GM18498 (cell line): Measurements from ENCODE around the gene RASIP1.
"Not testable (repeated sequence)": the region's sequence is repeated elsewhere in the genome, so short reads cannot be mapped to it uniquely, and the experiment has no call there.

ENCODE experiments used
- ATAC-seq: cut with Tn5 transposase; IDR thresholded peaks from one replicate; pipeline ENCODE4 v1.9.1; 2021; ENCODE audit warnings: mild to moderate bottlenecking, moderate library complexity; ENCODE audit not compliant: unreplicated experiment

The RASIP1 gene

GRCh38 chr19:48713864-48714755 lies 26.3 kb downstream of the RASIP1 start:
- peak; percentile 90 for ATAC-seq

- no peak for ATAC-seq
Measured at GRCh38 chr19:48713041-48713863, 27.2 kb downstream of the RASIP1 start.

GRCh38 chr19:48711106-48711662 lies 29.2 kb downstream of the RASIP1 start:
- ATAC-seq = no peak

GRCh38 chr19:48708471-48708870 lies 31.9 kb downstream of the RASIP1 start:
- no peak for ATAC-seq

DNA sequence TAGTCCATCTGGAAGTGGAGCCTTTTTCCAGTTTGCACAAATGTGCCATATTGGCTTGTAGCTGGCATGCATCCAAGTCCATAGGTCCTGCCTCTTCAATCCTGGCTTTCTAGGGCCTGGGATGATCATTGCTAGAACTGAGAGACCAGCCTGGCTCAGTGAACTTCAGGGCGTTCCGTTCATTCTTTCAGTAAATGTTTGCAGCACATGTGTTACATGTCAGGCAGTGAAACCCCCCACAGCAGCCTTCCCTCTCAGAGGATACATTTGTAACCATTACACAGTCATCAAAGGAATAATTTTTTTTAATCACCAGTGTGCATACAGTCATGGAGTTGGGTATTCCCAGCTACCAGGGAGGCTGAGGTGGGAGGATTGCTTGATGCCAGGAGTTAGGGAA lies 35.0 kb downstream of the RASIP1 start:
- no peak for ATAC-seq

DNA sequence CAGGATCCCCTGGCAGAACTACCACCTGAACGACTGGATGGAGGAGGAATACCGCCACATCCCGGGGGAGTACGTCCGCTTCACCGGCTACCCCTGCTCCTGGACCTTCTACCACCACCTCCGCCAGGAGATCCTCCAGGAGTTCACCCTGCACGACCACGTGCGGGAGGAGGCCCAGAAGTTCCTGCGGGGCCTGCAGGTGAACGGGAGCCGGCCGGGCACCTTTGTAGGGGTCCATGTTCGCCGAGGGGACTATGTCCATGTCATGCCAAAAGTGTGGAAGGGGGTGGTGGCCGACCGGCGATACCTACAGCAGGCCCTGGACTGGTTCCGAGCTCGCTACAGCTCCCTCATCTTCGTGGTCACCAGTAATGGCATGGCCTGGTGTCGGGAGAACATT lies 37.1 kb downstream of the RASIP1 start:
- ATAC-seq = no peak

DNA sequence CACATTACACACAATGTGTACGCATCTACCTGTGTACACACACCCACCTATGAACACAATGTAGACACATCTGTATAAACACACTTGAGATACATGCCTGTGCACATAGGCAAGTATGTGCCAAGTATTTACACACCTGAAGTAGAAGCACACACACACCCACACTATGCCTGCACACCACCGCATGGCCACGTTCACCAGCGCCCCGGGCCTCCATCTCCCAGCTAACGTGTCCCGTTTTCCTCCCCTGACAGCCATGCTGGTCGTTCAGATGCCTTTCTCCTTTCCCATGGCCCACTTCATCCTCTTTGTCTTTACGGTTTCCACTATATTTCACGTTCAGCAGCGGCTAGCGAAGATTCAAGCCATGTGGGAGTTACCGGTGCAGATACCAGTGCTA lies 37.7 kb downstream of the RASIP1 start:
- ATAC-seq = no peak

DNA sequence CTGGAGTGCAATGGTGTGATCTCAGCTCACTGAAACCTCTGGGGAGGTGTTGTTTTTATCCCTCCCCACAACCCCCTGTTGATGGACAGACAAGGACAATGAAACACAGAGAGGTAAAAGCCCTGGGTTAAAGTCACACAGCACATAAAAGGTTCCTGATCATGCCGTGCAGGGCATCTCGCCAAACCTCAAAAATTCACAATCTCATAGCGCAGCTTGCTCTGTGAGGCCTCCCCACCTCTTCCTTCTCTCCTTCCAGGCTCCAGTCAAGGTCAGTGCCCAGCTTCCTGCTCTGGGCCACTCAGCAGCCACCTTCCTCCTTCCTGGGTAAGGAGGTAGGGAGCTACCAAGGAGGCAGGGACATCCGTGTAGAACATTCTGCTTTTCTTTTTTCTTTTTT lies 42.4 kb downstream of the RASIP1 start:
- ATAC-seq = no peak

DNA sequence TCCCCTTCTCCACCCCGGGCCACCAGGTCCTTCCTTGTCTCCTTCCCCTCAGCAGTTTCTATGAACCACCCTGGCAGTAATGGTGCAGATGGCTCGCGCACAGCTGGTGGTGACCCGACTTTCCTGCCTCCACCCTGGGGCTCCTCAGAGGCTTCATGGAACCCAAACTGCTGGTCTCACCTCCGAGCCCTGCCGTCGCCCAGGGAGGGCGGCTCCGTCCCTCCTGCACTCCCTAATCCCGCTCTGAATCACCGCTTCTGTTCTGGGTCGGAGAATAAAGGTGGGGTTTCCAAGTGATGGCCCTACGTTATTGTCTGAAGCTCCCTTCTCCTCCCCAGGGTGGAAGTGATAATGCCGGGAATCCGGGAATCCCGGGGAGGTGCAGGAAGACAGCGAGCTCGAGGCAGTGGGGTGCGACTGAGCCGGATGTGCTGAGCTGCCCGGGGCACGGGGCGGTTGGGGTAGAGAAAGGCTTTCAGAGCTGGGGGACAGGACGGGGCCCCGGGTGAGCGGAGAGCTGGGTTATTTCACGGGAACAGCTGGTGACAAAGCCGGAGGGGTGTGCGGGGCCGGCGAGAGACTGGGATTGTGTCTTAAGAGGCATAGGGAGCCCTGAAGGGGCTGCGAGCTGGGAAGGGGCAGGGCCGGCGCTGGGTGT lies 43.9 kb downstream of the RASIP1 start:
- no peak for ATAC-seq

- ATAC-seq = no peak
Measured at GRCh38 chr19:48695743-48696352, 44.6 kb downstream of the RASIP1 start, which contains the start of gene FUT2. TSS of gene FUT2 (plus strand) at chr19:48695971. CDS start at chr19:48702957, 6,986 bp downstream.

DNA sequence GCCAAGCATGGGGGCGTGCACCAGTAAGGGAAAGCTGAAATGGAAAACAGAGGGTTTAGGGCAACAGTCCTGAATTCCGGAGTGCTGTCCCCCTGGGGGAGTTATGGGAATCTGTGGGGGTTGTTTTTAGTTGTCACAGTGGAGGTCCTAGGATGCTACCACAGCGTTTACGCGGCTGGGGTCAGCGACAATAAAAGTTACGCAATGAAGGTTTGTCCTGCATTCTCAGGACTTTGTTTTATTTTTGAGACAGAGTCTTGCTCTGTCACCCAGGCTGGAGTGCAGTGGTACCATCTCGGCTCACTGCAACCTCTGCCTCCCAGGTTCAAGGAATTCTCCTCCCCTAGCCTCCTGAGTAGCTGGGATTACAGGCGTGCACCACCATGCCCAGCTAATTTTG lies 46.8 kb downstream of the RASIP1 start:
- ATAC-seq = not testable (repeated sequence)

- no peak for ATAC-seq
Measured at GRCh38 chr19:48689449-48689848, 51.0 kb downstream of the RASIP1 start.

DNA sequence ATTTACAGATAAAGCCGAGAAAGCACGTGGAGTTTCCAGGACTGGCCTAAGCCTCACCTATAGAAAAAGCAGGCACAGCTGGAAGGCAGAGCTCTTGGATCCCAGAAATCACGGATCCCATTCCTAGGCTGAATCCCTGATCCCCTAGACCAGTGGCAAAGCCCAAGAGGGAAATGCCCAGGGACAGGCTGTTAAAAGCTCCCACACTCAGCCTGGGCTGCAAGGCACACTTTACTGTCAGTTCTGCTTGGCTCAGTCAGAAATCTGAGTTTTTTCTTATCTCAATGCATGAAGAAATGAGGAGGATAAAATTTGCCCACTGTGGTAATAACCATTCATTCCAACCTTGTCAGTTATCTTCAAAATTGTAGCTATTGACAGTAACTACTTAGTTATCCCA lies 52.6 kb downstream of the RASIP1 start:
- no peak for ATAC-seq

GRCh38 chr19:48686637-48687036 lies 53.8 kb downstream of the RASIP1 start:
- not testable (repeated sequence) for ATAC-seq

- ATAC-seq = no peak
Measured at GRCh38 chr19:48686088-48686487, 54.3 kb downstream of the RASIP1 start.

DNA sequence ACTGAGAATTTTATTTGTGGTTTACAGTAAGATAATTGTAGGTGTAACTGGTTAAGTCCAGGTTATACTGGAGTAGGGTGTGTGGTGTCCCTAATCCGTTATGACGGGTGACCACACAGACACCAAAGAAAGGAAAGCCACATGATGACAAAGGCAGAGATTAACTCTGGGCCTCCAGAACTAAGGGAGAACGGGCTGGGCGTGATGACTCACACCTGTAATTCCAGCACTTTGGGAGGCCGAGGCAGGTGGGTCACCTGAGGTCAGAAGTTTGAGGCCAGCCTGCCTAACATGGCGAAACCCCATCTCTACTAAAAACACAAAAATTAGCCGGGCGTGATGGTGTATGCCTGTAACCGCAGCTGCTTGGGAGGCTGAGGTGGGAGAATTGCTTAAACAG lies 54.8 kb downstream of the RASIP1 start:
- ATAC-seq = no peak

- ATAC-seq = no peak
Measured at GRCh38 chr19:48683349-48683748, 57.1 kb downstream of the RASIP1 start.

- ATAC-seq = no peak
Measured at GRCh38 chr19:48681127-48681470, 59.3 kb downstream of the RASIP1 start.

DNA sequence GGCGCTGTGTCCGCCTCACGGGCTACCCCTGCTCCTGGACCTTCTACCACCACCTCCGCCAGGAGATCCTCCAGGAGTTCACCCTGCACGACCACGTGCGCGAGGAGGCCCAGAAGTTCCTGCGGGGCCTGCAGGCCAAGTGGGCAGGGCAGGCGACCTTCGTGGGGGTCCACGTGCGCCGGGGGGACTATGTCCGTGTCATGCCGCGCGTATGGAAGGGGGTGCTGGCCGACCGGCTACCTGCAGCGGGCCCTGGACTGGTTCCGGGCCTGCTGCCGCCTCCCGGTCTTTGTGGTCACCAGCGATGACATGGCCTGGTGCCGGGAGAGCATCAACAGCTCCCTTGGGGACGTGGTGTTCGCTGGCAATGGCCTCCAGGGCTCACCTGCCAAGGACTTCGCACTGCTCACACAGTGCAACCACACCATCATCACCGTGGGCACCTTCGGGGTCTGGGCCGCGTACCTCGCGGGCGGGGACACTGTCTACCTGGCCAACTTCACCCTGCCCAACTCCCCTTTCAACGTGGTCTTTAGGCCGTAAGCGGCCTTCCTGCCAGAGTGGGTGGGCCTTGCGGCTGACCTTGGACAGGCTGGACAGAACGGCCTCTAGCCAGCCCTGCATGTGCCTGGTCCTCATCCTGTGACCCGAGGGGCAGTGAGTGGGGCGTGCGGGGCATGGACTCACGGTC lies 59.8 kb downstream of the RASIP1 start:
- ATAC-seq = no peak

DNA sequence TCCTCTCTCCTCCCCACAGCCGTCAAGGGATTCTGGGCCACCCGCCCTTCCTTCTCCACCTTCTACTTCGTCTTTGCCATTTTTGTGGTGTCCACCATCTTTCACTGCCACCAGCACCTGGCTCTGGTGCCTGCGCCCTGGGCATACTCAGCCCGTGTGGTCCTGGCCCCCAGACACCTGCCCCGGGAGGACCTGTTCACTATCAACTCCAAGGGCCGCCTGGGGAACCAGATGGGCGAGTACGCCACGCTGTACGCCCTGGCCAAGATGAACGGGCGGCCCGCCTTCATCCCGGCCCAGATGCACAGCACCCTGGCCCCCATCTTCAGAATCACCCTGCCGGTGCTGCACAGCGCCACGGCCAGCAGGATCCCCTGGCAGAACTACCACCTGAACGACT lies 60.4 kb downstream of the RASIP1 start:
- not testable (repeated sequence) for ATAC-seq
